GM12878 (cell line): ENCODE data around the gene CFAP54. TPM values are rescaled to one million over a fixed set of nuclear protein-coding genes. Genes with fewer than 3 reads are reported as not detected.
"Not testable (repeated sequence)": the region's sequence is repeated elsewhere in the genome, so short reads cannot be mapped to it uniquely, and the experiment has no call there.

Source experiments
- ATAC-seq: fragments of 200-7000 bp; cut with Tn5 transposase; 3 replicates; pipeline ENCODE4 v1.9.1; 2020; ENCODE audit warnings: mild to moderate bottlenecking, moderate library complexity
- BruUV-seq: library from RNA; stranded (reverse); fragments of 400-500 nt; replicated peaks from 2 replicates; lab custom pipeline; 2021; lab: Mats Ljungman, UMichigan
- CTCF ChIA-PET: fragments of 300-600 bp; sonication (Branson Sonifier 250); formaldehyde crosslinking; extraction: SDS; loops from one replicate; lab custom pipeline; 2021; ENCODE audit warnings: inconsistent platforms; lab: Yijun Ruan, JAX
- POLR2A ChIA-PET: fragments of 350-600 bp; formaldehyde crosslinking; extraction: SDS; loops from one replicate; lab custom pipeline; 2021; ENCODE audit warnings: inconsistent platforms; lab: Charles Lee
- RAD21 ChIA-PET: fragments of 300-600 bp; sonication (Branson Sonifier 250); formaldehyde crosslinking; loops from one replicate; lab custom pipeline; 2023; ENCODE audit warnings: antibody characterized with exemption; ENCODE audit not compliant: unreplicated experiment; lab: Charles Lee
- SMC1A ChIA-PET: fragments of 300-600 bp; sonication (Branson Sonifier 250); formaldehyde crosslinking; loops from one replicate; lab custom pipeline; 2023; ENCODE audit not compliant: unreplicated experiment, uncharacterized antibody; lab: Charles Lee
- DNase-seq: peaks from one replicate; pipeline ENCODE4 v3.0.0-alpha.2; 2011; ENCODE audit warnings: low read depth, low spot score
- FAIRE-seq: peaks from 3 replicates; lab custom pipeline; 2011; peaks lifted over from hg19 to GRCh38; lab: Jason Lieb, UNC
- H2AFZ ChIP-seq: 2 replicates; pipeline ENCODE4 v1.6.0; 2011; ENCODE audit warnings: low read depth, low read length, control low read depth; ENCODE audit not compliant: control insufficient read depth
- H3K27ac ChIP-seq: 2 replicates; pipeline ENCODE4 v1.5.1; 2011; ENCODE audit warnings: control low read depth; ENCODE audit not compliant: control insufficient read depth, insufficient read depth
- H3K27me3 ChIP-seq, 2 experiments: replicated peaks in 1 of 2; 2 replicates each; pipeline versions ENCODE4 v1.6.0 to v1.6.1; 2011; ENCODE audit warnings: low read length in 1 of 2; ENCODE audit not compliant: control insufficient read depth in 2 of 2, insufficient read depth in 2 of 2
- H3K36me3 ChIP-seq, 2 experiments: 2 replicates each; pipeline ENCODE4 v1.5.1; 2011; ENCODE audit warnings: low read length in 1 of 2; ENCODE audit not compliant: control insufficient read depth in 2 of 2, insufficient read depth in 2 of 2
- H3K4me1 ChIP-seq: 2 replicates; pipeline ENCODE4 v1.6.1; 2011; ENCODE audit warnings: mild to moderate bottlenecking, low read length, moderate library complexity, mixed read lengths; ENCODE audit not compliant: control insufficient read depth, insufficient read depth
- H3K4me2 ChIP-seq: 2 replicates; pipeline ENCODE4 v1.6.0; 2011; ENCODE audit warnings: control low read depth; ENCODE audit not compliant: control insufficient read depth, insufficient read depth
- H3K4me3 ChIP-seq: fragments of 200-600 bp; sonication (generic); 2 replicates; pipeline ENCODE4 v1.5.1; 2016
- H3K79me2 ChIP-seq: 2 replicates; pipeline ENCODE4 v1.6.0; 2011; ENCODE audit warnings: low read length; ENCODE audit not compliant: control insufficient read depth, insufficient read depth
- H3K9ac ChIP-seq: 2 replicates; pipeline ENCODE4 v1.8.0; 2011; ENCODE audit warnings: low read length, control low read depth, mixed read lengths; ENCODE audit not compliant: control insufficient read depth, insufficient read depth
- H3K9me3 ChIP-seq: replicated peaks from 3 replicates; pipeline ENCODE4 v1.5.1; 2011; ENCODE audit warnings: mild to moderate bottlenecking, low read length; ENCODE audit not compliant: control insufficient read depth, insufficient read depth
- H4K20me1 ChIP-seq: 2 replicates; pipeline ENCODE4 v1.6.0; 2011; ENCODE audit not compliant: control insufficient read depth, insufficient read depth
- CBFB ChIP-seq: IDR thresholded peaks from 2 replicates; pipeline ENCODE4 v1.6.1; 2016; ENCODE audit warnings: antibody characterized with exemption, low read depth
- CBX3 ChIP-seq: fragments of 200-600 bp; sonication (generic); IDR thresholded peaks from 2 replicates; pipeline ENCODE4 v1.6.1; 2016; ENCODE audit warnings: low read depth, borderline replicate concordance
- EP300 ChIP-seq, 2 experiments: fragments of 150-350 bp in 1 of 2; IDR thresholded peaks; 2 replicates each; pipeline ENCODE4 v1.6.1; 2011 to 2012; ENCODE audit warnings: low read depth in 2 of 2, low read length in 2 of 2, borderline replicate concordance in 1 of 2, improper control_type of control experiment in 1 of 2, inconsistent platforms in 1 of 2; ENCODE audit not compliant: control insufficient read depth in 1 of 2
- ESRRA ChIP-seq: IDR thresholded peaks from 2 replicates; pipeline ENCODE4 v1.6.1; 2012; ENCODE audit warnings: mild to moderate bottlenecking, low read length, improper control_type of control experiment
- FOS ChIP-seq: IDR thresholded peaks from 3 replicates; pipeline ENCODE4 v1.6.1; 2011; ENCODE audit warnings: borderline replicate concordance; ENCODE audit not compliant: insufficient read length; ENCODE audit errors: extremely low read depth
- HCFC1 ChIP-seq: fragments of 150-350 bp; IDR thresholded peaks from 2 replicates; pipeline ENCODE4 v1.6.1; 2014; ENCODE audit warnings: low read length
- JUNB ChIP-seq: IDR thresholded peaks from 2 replicates; pipeline ENCODE4 v1.6.1; 2016; ENCODE audit warnings: antibody characterized with exemption, mild to moderate bottlenecking
- MTA3 ChIP-seq: IDR thresholded peaks from 2 replicates; pipeline ENCODE4 v1.6.1; 2012; ENCODE audit warnings: low read length, inconsistent platforms, borderline replicate concordance
- NR2C1 ChIP-seq: fragments of 450-650 bp; IDR thresholded peaks from 2 replicates; pipeline ENCODE4 v1.6.1; 2017; ENCODE audit warnings: antibody characterized with exemption, mild to moderate bottlenecking, moderate library complexity
- SMARCA5 ChIP-seq: fragments of 450-650 bp; IDR thresholded peaks from 2 replicates; pipeline ENCODE4 v1.6.1; 2017; ENCODE audit warnings: mild to moderate bottlenecking
- SUZ12 ChIP-seq: fragments of 200-600 bp; sonication (generic); IDR thresholded peaks from one replicate; pipeline ENCODE4 v1.6.1; 2018; ENCODE audit warnings: antibody characterized with exemption, mild to moderate bottlenecking; ENCODE audit not compliant: unreplicated experiment
- YY1 ChIP-seq: IDR thresholded peaks from 2 replicates; pipeline ENCODE4 v1.6.1; 2011; ENCODE audit warnings: low read depth, mild to moderate bottlenecking, low read length
- ZBED1 ChIP-seq: IDR thresholded peaks from 2 replicates; pipeline ENCODE4 v1.6.1; 2016; ENCODE audit warnings: borderline replicate concordance
- ZNF592 ChIP-seq: fragments of 450-650 bp; IDR thresholded peaks from 2 replicates; pipeline ENCODE4 v1.6.1; 2017; ENCODE audit warnings: mild to moderate bottlenecking, moderate library complexity
- WGBS: methylation state at CpG from one replicate; pipeline ENCODE4 v1.1.6; 2016; ENCODE audit warnings: low lambda C conversion rate; ENCODE audit not compliant: insufficient replicate concordance, insufficient coverage; ENCODE audit errors: missing lambda C conversion rate; 5-methylcytosine and 5-hydroxymethylcytosine counted together
- in situ Hi-C: fragments of 300-500 bp; cut with MboI; formaldehyde crosslinking; loops from 9 replicates; pipeline ENCODE4 v1.14.3; 2018; ENCODE audit warnings: mixed read lengths
- intact Hi-C: fragments of 100-400 bp; cut with micrococcal nuclease; formaldehyde crosslinking; loops from one replicate; pipeline ENCODE4 v1.14.2; 2022; ENCODE audit not compliant: unreplicated experiment
- polyA plus RNA-seq, 11 experiments: library from polyadenylated mRNA; depleted of rRNA in 4 of 11; unstranded in 6 of 11; stranded (reverse) in 5 of 11; fragments of >200 nt; fragmentation: Nextera tagmentation in 4 of 11; fragmentation: Illumina TruSeq in 1 of 11; extraction: Ambion mirVana in 4 of 11; extraction: Trizol in 1 of 11; gene quantifications; 1 replicate in 1 of 11; 2 replicates in 10 of 11; pipeline versions ENCODE4 v1.2.1 to v1.2.3, GENCODE V29; 2011 to 2016; ENCODE audit warnings: inconsistent platforms in 2 of 11, missing spikeins in 2 of 11, low read depth in 1 of 11
- total RNA-seq, 4 experiments: library from RNA; depleted of rRNA in 3 of 4; stranded (reverse); fragments of >200 nt in 3 of 4; fragmentation: Illumina TruSeq in 1 of 4; extraction: Trizol in 1 of 4; gene quantifications; 2 replicates each; pipeline versions ENCODE4 v1.2.1 to v1.2.3, GENCODE V29; 2013 to 2021

CFAP54 gene
- total and polyA plus RNA-seq, 10 of the 15 experiments (the other 5 are each of a cell fraction or from before 2014, with no cell fraction given) = 0.19 to 1.5 (median 0.56) TPM

- H3K27me3 ChIP-seq, in situ Hi-C loops, H3K9me3 ChIP-seq, SMC1A ChIA-PET, FAIRE-seq, ATAC-seq, H4K20me1 ChIP-seq, H3K9ac ChIP-seq, DNase-seq, CTCF ChIA-PET, intact Hi-C loops, H3K79me2 ChIP-seq, H3K4me3 ChIP-seq, H3K4me2 ChIP-seq, POLR2A ChIA-PET, H3K4me1 ChIP-seq, H3K27ac ChIP-seq, RAD21 ChIA-PET, BruUV-seq, H3K36me3 ChIP-seq, H2AFZ ChIP-seq: not testable (repeated sequence)
- 82% methylated on average over 14 of the region's 23 CpGs for WGBS
These were observed 240.1 kb downstream of the CFAP54 start for GRCh38 chr12:96729466-96729865.

- H3K79me2 ChIP-seq = no peaks in the 10 kb centered on the region
- ChIA-PET CTCF (no interaction called here), SMC1A (no interaction called here), RAD21 (no interaction called here), POLR2A (no interaction called here)
- H3K27me3 ChIP-seq = no peaks in the 10 kb centered on the region
- H3K4me2 ChIP-seq = no peak overlapping the region
- H3K4me1 ChIP-seq = no peaks in the 10 kb centered on the region
- FAIRE-seq = no peak
- no peak overlapping the region for H3K9ac ChIP-seq
- 69% methylated on average over 2 of the region's 2 CpGs for WGBS
- intact Hi-C loops = no loop called here
- no peak for ATAC-seq
- H3K9me3 ChIP-seq = no peaks in the 10 kb centered on the region
- no peak overlapping the region for H2AFZ ChIP-seq
- no peaks in the 10 kb centered on the region for H4K20me1 ChIP-seq
- no peaks in the 10 kb centered on the region for H3K36me3 ChIP-seq
- no peak for DNase-seq
- H3K4me3 ChIP-seq = no peak overlapping the region
- no TSS peak for BruUV-seq
- in situ Hi-C loops = no loop called here
- H3K27ac ChIP-seq = no peak overlapping the region
- no peak for TF ChIP-seq ZNF592
- TF ChIP-seq ESRRA = no peak
- TF ChIP-seq MTA3 = no peak
- TF ChIP-seq SUZ12 = no peak
- TF ChIP-seq FOS = no peak
- no peak for TF ChIP-seq SMARCA5
- no peak for TF ChIP-seq NR2C1
- no peak for TF ChIP-seq HCFC1
- TF ChIP-seq EP300 (IDR thresholded peaks at IDR 0.05; ENCODE audit: borderline replicate concordance in 1 of 2, control insufficient read depth in 1 of 2, low read depth in 2 of 2, low read length in 2 of 2) = no peak
- no peak for TF ChIP-seq ZBED1
- no peak for TF ChIP-seq JUNB
- TF ChIP-seq YY1 = no peak
- no peak for TF ChIP-seq CBFB
- TF ChIP-seq CBX3 = no peak
These were observed 240.5 kb downstream of the CFAP54 start for GRCh38 chr12:96729886-96730285.
